Hematopoietic multipotent progenitor cell treated with erythropoietin and hydrocortisone succinate and interleukin-3 and kit ligand, for 17 days (in vitro differentiated cells): ENCODE measurements around the gene C1orf105.

Source experiments
- DNase-seq: peaks from one replicate; pipeline ENCODE4 v3.0.0-alpha.2; 2015; ENCODE audit warnings: low spot score

The C1orf105 gene

GRCh38 chr1:172397221-172397620 lies 23.3 kb upstream of the C1orf105 start:
- DNase-seq, result no peak

DNA sequence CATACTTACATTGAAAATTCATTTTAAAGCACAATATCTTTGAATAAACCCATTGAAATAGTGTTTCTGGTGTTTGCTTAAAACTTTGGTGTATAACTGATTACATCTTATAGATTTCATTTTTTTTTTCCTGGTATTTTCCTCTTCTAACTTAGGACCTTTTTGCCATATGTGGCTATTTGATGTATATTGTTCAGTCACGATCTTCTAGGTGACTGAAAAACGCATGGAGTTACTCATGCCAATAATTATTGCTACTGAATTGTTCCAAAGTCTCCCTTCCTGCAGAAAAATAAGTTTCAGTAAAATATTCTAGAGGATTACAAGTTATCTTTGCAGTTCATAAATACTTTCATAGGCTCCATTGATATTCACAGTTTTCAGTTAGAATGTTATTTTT lies 22.9 kb upstream of the C1orf105 start:
- no peak for DNase-seq

DNA sequence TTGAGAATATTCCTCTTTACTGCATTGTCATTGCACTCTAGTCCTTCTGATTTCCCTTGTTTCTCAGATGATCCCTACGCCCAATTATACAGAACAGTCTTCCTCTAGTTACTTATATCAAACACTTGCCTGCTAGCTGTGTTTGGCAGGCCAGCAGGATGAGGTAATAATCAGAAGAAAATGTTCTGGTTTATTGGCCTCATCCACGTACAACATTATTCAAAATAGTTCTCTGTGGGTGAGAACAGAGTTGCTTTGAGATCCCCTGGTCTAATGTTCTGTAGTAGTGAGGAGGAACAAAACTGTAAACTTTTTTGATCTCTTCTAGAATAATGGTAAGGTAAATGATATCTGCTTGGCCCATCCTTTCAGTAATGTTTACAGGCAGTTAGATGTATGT lies 22.3 kb upstream of the C1orf105 start:
- no peak for DNase-seq

DNA sequence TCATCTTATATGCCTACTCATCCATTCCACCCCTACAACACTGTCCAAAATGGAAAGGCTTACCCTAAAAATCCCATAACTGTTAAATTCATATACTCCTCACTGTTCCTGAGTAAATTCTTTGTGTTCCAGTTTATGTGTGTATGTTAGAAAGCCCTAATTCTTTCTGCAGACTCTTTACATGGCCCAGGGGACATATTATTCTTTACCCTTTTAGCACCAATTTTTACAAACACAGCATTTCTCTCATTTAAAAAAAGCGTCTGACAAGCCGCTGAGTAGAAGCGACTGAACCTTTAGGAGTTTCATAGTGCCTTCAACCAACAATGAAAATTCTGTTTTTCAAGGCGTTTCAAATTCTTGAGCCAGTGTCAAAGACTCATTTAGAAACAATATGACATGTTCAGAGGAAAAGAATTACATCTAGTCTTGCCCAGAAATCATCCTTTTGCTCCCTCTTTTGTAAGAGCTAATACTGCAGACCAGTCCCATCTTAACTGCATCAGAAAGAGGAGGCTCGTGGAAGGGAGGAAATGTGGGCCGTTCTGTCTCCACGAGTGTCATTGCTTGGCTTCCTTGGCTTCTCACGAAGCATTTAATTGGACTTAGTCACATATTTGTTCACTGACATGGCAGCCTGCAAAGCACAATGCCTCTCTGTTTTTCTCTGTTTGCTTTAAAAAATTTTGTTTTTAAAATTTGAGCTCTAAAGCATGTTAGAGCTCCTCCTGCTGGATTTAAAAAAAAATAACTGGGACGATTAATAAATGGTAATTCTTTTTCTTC lies 21.3 kb upstream of the C1orf105 start:
- no peak for DNase-seq

DNA sequence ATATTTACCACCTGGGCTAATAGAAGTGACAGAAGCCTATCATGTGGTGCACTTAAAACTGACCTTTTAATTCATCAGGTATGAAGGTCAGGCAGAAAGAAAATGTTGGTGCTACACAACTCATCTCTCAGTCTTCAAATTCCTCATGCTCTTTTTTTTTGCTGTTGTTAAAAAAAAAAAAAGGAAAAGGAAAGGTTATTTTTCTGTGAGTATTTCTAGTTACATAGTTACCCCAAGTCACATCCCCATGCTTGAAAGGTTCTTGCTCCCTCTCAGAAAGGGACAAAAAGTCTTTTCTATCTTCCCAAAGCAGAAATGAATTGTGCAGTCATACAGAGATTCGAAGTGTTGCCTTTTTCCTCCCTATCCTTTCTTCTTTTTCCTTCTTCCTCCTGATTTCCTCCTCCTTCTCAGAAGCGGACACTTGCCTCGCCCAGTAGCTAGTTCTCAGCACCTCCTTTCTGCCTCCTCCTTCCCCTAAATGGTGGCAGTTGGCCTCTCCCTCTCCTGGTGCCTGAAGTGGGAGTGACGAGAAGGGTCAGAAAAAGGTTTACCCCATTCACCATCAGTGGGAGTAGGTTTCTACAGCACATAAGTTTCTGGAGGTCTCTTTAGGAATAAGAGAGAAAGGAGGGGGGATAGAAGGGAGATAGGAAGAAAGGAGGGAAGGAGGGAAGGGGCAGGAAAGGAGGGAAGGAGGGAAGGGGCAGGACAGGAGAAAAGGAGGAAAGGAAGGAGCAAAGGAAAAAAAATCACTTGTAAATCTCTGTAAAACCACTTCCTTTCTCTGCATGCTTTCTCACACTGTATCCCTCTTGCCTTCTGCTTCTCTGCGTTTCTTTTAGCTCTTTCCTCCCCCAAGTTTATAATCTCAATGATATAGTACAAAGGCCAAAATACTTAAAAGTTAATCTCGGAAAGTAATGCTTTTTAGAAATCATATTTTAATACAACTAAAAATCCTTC lies 20.4 kb upstream of the C1orf105 start:
- DNase-seq, result no peak

GRCh38 chr1:172400722-172401105 lies 19.8 kb upstream of the C1orf105 start:
- no peak for DNase-seq

DNA sequence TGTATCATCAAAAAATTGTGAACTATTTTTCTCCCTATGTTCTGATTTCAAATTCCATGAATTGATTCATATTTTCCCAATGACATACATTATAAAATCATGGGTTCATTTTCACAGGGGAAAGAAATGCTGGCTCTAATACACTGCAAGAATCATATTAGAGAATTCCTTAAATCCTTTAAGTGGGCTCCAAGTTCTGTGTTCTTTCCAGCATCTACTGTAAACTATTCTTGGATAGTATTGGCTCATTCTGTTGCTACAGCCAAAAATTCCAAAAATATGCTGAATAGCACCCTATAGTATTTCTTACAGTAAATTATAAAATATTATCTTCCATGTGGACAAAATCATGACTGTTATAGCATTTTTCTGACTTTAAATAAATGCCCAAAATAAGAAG lies 19.0 kb upstream of the C1orf105 start:
- no peak for DNase-seq

DNA sequence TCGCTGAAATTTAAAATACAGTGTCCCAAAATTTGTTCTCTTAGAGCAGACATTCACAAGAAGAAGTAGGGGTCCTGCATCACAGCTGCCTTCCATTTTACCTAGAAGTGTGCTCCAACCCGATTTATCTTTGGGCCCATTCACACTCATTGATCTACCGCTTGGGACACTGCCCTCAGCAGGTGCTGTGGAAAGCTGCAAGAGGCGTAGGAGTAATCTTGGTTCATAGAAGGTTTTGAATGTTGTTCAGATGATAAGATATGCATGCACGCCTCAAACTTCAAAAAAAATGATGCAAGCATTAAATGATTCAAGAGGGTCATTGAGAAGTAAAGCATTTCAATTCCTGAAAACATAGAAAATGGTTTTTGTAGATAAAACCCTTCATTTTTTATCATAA lies 18.6 kb upstream of the C1orf105 start:
- no peak for DNase-seq

GRCh38 chr1:172402878-172403569 lies 17.5 kb upstream of the C1orf105 start:
- no peak for DNase-seq

DNA sequence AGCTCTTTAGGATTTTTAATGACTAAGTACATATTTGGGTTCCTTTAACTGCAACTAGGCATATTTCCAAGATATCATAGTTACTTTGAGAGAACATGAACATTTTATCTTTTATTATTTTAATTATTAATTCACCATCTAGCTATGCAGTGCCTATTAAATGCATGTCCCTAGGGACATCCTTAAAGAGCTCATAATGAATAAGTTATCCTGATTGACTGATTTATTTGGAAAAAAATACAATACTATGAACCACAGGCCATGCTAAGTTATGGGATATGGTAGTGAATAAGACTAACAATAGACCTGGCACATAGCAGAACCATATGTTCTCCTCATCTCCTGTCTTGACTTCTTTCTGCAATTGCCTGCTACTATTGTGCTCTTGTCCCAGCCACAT lies 16.4 kb upstream of the C1orf105 start:
- DNase-seq, result no peak

- no peak for DNase-seq
Measured at GRCh38 chr1:172405912-172406311, 14.6 kb upstream of the C1orf105 start.

DNA sequence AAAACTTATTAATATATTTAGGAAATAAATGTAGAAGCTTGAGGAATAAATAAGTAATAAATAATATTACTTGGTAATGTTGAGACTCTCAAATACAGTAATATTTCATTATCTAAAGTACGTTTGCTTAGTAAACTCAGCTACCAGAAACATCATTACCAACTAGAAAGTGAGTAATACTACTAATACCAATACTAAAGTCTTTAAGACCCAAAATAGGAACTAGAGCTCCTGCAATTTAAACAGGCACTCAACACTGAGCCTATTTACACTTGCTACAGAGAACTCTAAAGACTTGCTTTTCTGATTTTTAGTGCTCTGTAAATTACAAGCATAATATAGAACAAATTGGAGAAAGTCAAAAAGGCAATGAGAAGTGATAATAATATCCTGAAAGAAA lies 13.5 kb upstream of the C1orf105 start:
- DNase-seq, result no peak

- no peak for DNase-seq
Measured at GRCh38 chr1:172408958-172409357, 11.5 kb upstream of the C1orf105 start.

DNA sequence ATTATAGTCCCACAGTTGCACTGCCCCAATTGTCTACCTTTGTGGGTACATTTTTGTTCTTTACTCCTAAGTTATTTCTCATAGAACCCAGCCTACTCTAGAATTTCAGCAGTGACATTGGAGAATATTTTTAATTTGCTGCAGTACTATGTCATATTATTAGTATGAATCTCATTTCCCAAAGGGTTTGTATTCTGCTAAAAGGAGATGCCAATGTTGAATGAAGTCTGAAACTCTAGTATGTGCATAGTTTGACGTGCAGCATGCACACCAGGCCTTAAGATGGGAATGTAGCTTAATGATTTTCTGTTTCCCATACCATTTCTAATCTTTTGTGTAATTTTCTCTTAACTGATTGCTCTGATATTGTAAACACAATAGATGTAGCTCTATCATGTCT lies 10.5 kb upstream of the C1orf105 start:
- DNase-seq, result no peak

GRCh38 chr1:172411791-172412338 lies 8.6 kb upstream of the C1orf105 start:
- no peak for DNase-seq

GRCh38 chr1:172414331-172414730 lies 6.2 kb upstream of the C1orf105 start:
- no peak for DNase-seq

DNA sequence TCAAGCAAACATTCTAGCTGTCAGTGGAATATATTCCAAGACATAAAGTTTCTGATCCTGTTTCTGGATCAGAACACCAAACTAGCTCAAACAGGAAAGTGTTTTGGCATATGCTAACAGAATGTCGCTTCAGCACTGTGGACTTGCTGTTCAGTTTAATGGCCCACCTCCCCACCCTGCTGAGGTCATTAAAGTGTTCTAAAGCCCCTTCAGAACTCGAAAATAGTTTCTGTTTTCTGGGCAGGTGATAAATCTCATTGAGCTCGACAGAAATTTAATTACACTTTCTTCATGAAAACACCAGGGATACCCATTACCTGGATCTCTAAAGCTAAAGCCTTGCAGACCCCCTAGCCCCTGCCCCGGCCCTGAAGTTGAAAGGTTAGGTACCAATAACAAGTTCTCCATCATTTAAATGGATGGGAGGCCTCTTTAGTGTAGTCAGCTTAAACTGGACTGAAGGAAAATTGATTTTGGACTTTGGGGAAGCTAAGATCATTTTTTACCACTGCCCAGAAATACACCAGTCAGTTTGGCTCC lies 3.9 kb upstream of the C1orf105 start:
- DNase-seq, result no peak

- no peak for DNase-seq
Measured at GRCh38 chr1:172417557-172417956, 2.9 kb upstream of the C1orf105 start.

GRCh38 chr1:172421974-172422604 lies 1.6 kb downstream of the C1orf105 start:
- no peak for DNase-seq

DNA sequence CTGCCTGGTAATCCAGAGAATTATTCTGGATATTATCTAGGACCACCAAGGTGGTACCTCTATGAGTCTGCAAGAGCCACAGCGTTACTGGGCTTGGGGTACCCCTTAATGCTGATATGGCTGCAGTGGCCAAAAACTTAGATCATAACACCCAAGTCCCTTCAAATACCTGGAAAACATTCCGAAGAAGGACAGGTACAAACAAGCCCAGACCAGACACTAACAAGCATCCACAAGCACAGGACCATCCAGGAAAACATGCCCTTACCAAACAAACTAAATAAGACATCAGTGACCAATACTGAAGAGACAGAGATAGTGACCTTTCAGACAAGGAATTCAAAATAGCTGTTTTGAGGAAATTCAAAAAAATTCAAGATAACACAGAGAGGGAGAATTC lies 2.9 kb downstream of the C1orf105 start:
- DNase-seq, result no peak

- no peak for DNase-seq
Measured at GRCh38 chr1:172425339-172425738, 4.9 kb downstream of the C1orf105 start.

DNA sequence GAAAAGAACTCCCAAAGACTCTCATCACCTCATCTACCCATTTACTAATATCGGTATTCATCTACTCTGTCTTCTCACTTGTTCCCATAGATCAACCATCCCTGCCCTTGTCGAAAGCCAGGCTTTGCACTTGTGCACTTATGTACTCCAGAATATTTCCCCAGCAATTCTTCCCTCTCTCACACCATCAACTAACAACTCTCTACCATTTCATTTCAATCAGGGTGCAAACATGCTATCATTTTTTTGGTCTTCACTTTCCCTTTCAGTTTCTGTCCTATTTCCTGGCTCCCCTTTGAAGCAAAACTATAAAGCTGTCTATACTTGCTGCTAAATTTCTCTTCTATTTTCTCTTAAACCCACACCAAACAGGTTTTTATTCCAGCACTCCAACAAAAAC lies 6.7 kb downstream of the C1orf105 start:
- no peak for DNase-seq
